ENCODE data around the gene DPH1. TPM values are rescaled to one million over a fixed set of nuclear protein-coding genes. Genes with fewer than 3 reads are reported as not detected.

DPH1 gene
- total RNA-seq, 2 donors from 2014 or later, result 31.1 to 48.3 TPM

- H3K27me3 Mint-ChIP-seq (ENCODE audit: insufficient read depth), result peaks cover 81% of the 10 kb centered on the region
- Histone ChIP-seq H3K27me3 (ENCODE audit: control insufficient read depth, insufficient read depth, low read length, poor library complexity, severe bottlenecking) (peaks cover 12% of the 10 kb centered on the region), H3K36me3 (ENCODE audit: control insufficient read depth, insufficient read depth, low read length) (peaks cover 14% of the 10 kb centered on the region), H3K27ac (ENCODE audit: low read depth, low read length) (no peak overlapping the region), H3K9me3 (ENCODE audit: control insufficient read depth, low read length) (no peaks in the 10 kb centered on the region), H3K4me1 (ENCODE audit: control insufficient read depth, insufficient read depth, low read length) (no peaks in the 10 kb centered on the region), H3K9ac (ENCODE audit: extremely low read depth, low read length, poor library complexity, severe bottlenecking) (no peak overlapping the region), H3K4me3 (ENCODE audit: low read length) (no peak overlapping the region)
- peaks cover 28% of the 10 kb centered on the region for H3K4me1 Mint-ChIP-seq
- TF ChIP-seq CTCF (conservative IDR thresholded peaks at IDR 0.05), result no peak
- 91 to 93% methylated on average over 24 of the region's 24 CpGs for whole genome bisulfite sequencing, 2 experiments (ENCODE audit: insufficient coverage in 1 of 2, insufficient read length in 1 of 2)
- no peaks in the 10 kb centered on the region for H3K9me3 Mint-ChIP-seq
- no peak overlapping the region for H3K4me3 Mint-ChIP-seq
- DNase-seq, result no peak
- peaks cover 11% of the 10 kb centered on the region for H3K36me3 Mint-ChIP-seq (ENCODE audit: low read depth)
- H3K27ac Mint-ChIP-seq, result no peak overlapping the region
These were observed 11.0 kb upstream of the DPH1 start for GRCh38 chr17:2018716-2019510.

GRCh38 chr17:2019723-2020122 lies 10.2 kb upstream of the DPH1 start:
- no peak overlapping the region for H3K27ac ChIP-seq (ENCODE audit: low read depth, low read length)
- H3K9me3 Mint-ChIP-seq, result no peaks in the 10 kb centered on the region

GRCh38 chr17:2020721-2021120 lies 9.2 kb upstream of the DPH1 start:
- DNase-seq, result no peak
- Histone ChIP-seq H3K27me3 (ENCODE audit: control insufficient read depth, insufficient read depth, low read length, poor library complexity, severe bottlenecking) (peaks cover 12% of the 10 kb centered on the region), H3K4me3 (ENCODE audit: low read length) (no peak overlapping the region), H3K36me3 (ENCODE audit: control insufficient read depth, insufficient read depth, low read length) (peaks cover 10% of the 10 kb centered on the region), H3K4me1 (ENCODE audit: control insufficient read depth, insufficient read depth, low read length) (no peaks in the 10 kb centered on the region), H3K9me3 (ENCODE audit: control insufficient read depth, low read length) (no peaks in the 10 kb centered on the region), H3K27ac (ENCODE audit: low read depth, low read length) (no peak overlapping the region), H3K9ac (ENCODE audit: extremely low read depth, low read length, poor library complexity, severe bottlenecking) (no peak overlapping the region)
- Mint-ChIP-seq H3K27ac (no peak overlapping the region), H3K27me3 (ENCODE audit: insufficient read depth) (peaks cover 79% of the 10 kb centered on the region), H3K4me3 (no peak overlapping the region), H3K9me3 (no peaks in the 10 kb centered on the region), H3K36me3 (ENCODE audit: low read depth) (no peaks in the 10 kb centered on the region), H3K4me1 (peaks cover 28% of the 10 kb centered on the region)
- TF ChIP-seq CTCF (conservative IDR thresholded peaks at IDR 0.05), result no peak
- WGBS, 2 experiments (ENCODE audit: insufficient coverage in 1 of 2, insufficient read length in 1 of 2), result 80 to 81% methylated on average over 4 to 8 of the region's 8 CpGs

More at GRCh38 chr17:2019723-2020122, 10.2 kb upstream of the DPH1 start:
- Histone ChIP-seq H3K4me1 (ENCODE audit: control insufficient read depth, insufficient read depth, low read length) (no peaks in the 10 kb centered on the region), H3K9me3 (ENCODE audit: control insufficient read depth, low read length) (no peaks in the 10 kb centered on the region), H3K27me3 (ENCODE audit: control insufficient read depth, insufficient read depth, low read length, poor library complexity, severe bottlenecking) (peaks cover 12% of the 10 kb centered on the region), H3K4me3 (ENCODE audit: low read length) (no peak overlapping the region), H3K9ac (ENCODE audit: extremely low read depth, low read length, poor library complexity, severe bottlenecking) (no peak overlapping the region), H3K36me3 (ENCODE audit: control insufficient read depth, insufficient read depth, low read length) (peaks cover 10% of the 10 kb centered on the region)
- Mint-ChIP-seq H3K27ac (no peak overlapping the region), H3K27me3 (ENCODE audit: insufficient read depth) (peaks cover 82% of the 10 kb centered on the region), H3K4me1 (peaks cover 28% of the 10 kb centered on the region), H3K36me3 (ENCODE audit: low read depth) (peaks cover 5% of the 10 kb centered on the region), H3K4me3 (no peak overlapping the region)
- WGBS, 2 experiments (ENCODE audit: insufficient coverage in 1 of 2, insufficient read length in 1 of 2), result 93 to 98% methylated on average over 6 to 8 of the region's 8 CpGs
- no peak for TF ChIP-seq CTCF (conservative IDR thresholded peaks at IDR 0.05)
- DNase-seq, result no peak

All from endodermal cell (in vitro differentiated cells).